SU-DHL-6 (cell line): ENCODE measurements around the gene EDNRA.

Experiments
- CTCF ChIP-seq: fragments of 200-600 bp; sonication (generic); IDR thresholded peaks from one replicate; pipeline ENCODE4 v1.5.1; 2017; ENCODE audit warnings: antibody characterized with exemption, mild to moderate bottlenecking, low read length, moderate library complexity; ENCODE audit not compliant: insufficient read depth, poor library complexity, severe bottlenecking
- EZH2phosphoT487 ChIP-seq: fragments of 200-600 bp; sonication (generic), shearing (Covaris generic); conservative IDR thresholded peaks from 2 replicates; pipeline ENCODE4 v1.6.1; 2018; ENCODE audit warnings: mild to moderate bottlenecking, antibody characterized with exemption, low read length, moderate library complexity, mixed read lengths

- TF ChIP-seq CTCF (no peak), EZH2phosphoT487 (no peak)
Measured at GRCh38 chr4:147586637-147587036, 105.7 kb downstream of the EDNRA start.
